Gastrocnemius medialis (tissue), 4 donors: ENCODE measurements around the gene MAP2K6. TPM values are rescaled to one million over a fixed set of nuclear protein-coding genes. Genes with fewer than 3 reads are reported as not detected.

Experiments used
- ATAC-seq, 2 donors: fragments of 150-250 bp; one replicate each; pipeline ENCODE4 v1.9.1; 2016
- DNase-seq, 2 donors: peaks; one replicate each; pipeline ENCODE4 v3.0.0-alpha.2; 2019
- H3K27ac ChIP-seq, 4 donors: fragments of 200-600 bp; sonication (generic); 1 replicate in 1 of 4; 2 replicates in 3 of 4; pipeline ENCODE4 v1.5.1; 2016 to 2018; ENCODE audit warnings: mild to moderate bottlenecking in 2 of 4, moderate library complexity in 1 of 4
- H3K27me3 ChIP-seq, 3 donors: fragments of 200-600 bp; sonication (generic) in 2 of 3; 1 replicate in 1 of 3; 2 replicates in 2 of 3; pipeline versions ENCODE4 v1.5.1 to v1.6.0; 2016 to 2019; ENCODE audit warnings: mild to moderate bottlenecking in 1 of 3, moderate library complexity in 1 of 3
- H3K36me3 ChIP-seq, 2 donors: fragments of 200-600 bp; sonication (generic) in 1 of 2; one replicate each; pipeline ENCODE4 v1.5.1; 2017 to 2018
- H3K4me1 ChIP-seq, 2 donors: fragments of 200-600 bp; sonication (generic) in 1 of 2; one replicate each; pipeline ENCODE4 v1.5.1; 2016 to 2017; ENCODE audit warnings: mild to moderate bottlenecking in 2 of 2
- H3K4me3 ChIP-seq, 4 donors: fragments of 200-600 bp; sonication (generic) in 3 of 4; 1 replicate in 1 of 4; 2 replicates in 3 of 4; pipeline ENCODE4 v1.5.1; 2016 to 2019; ENCODE audit warnings: mild to moderate bottlenecking in 2 of 4
- H3K9me3 ChIP-seq, 3 donors: fragments of 200-600 bp; sonication (generic) in 2 of 3; 1 replicate in 1 of 3; 2 replicates in 2 of 3; pipeline ENCODE4 v1.5.1; 2016 to 2019
- POLR2A ChIP-seq, 2 donors: fragments of 450-650 bp; IDR thresholded peaks; one replicate each; pipeline ENCODE4 v1.6.1; 2017; ENCODE audit warnings: antibody characterized with exemption in 2 of 2, mild to moderate bottlenecking in 2 of 2, moderate library complexity in 2 of 2
- in situ Hi-C, 4 donors: fragments of 200-750 bp; cut with MboI; loops; one replicate each; pipeline versions ENCODE4 v1.15.0 to v1.8.0; 2017; ENCODE audit warnings: low sequenced_read_pairs in 4 of 4
- intact Hi-C: fragments of 100-400 bp; cut with DNase I; formaldehyde crosslinking; loops from one replicate; pipeline ENCODE4 v1.15.1; 2023; ENCODE audit warnings: low total_unique reads
- total RNA-seq, 4 donors: library from RNA; depleted of rRNA; stranded (reverse); fragments of >200 nt; gene quantifications; one replicate each; pipeline versions ENCODE4 v1.1.0 to v1.2.3, GENCODE V29; 2016
- TF ChIP-seq, protein P1 (sequence below), 5 experiments: fragments of 450-650 bp in 3 of 5; fragments of 200-600 bp in 2 of 5; sonication (generic) in 2 of 5; IDR thresholded peaks in 4 of 5; conservative IDR thresholded peaks in 1 of 5; 1 replicate in 4 of 5; 2 replicates in 1 of 5; pipeline ENCODE4 v1.5.1; 2016 to 2019; ENCODE audit warnings: antibody characterized with exemption in 5 of 5, mild to moderate bottlenecking in 3 of 5, moderate library complexity in 3 of 5

The MAP2K6 gene
- total RNA-seq, 4 donors from 2014 or later, result 35.1 to 351 (median 223) TPM

DNA sequence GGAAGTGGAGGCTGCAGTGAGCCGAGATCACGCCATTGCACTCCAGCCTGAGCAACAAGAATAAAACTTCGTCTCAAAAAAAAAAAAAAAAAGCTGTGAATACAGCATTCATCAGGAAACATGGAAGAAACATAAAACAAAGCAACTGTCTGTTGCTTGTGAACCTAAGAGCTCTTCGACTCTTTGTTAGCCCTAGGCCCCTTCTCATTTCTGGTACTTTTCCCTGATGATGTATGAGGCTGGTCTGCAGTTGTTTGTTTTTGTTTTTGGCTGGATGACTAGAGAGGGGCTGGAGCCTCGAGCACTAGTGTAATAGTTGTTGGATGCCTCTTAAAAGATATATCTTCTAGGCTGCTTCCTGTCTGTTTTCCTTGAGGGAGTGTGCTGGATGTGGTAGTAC is 113.5 kb downstream of the MAP2K6 start:
- intact Hi-C loops (loop anchor here (5.0 kb wide), 2 partner anchors 39 to 1024 kb away; no protein-coding TSS in a partner anchor), in situ Hi-C loops (loop anchor here in 2 of 4 donors (10.0 kb wide), 1 partner anchor 193 kb away; no protein-coding TSS in a partner anchor)
- Histone ChIP-seq H3K4me3 (no peak overlapping the region), H3K4me1 (peaks cover 31 to 34% of the 10 kb centered on the region in 2 donors), H3K36me3 (peaks cover 0 to 64% of the 10 kb centered on the region in 2 donors), H3K27me3 (no peaks in the 10 kb centered on the region), H3K9me3 (no peaks in the 10 kb centered on the region), H3K27ac (no peak overlapping the region)
- ATAC-seq (no peak), DNase-seq (no peak)
- TF ChIP-seq, protein P1, sequence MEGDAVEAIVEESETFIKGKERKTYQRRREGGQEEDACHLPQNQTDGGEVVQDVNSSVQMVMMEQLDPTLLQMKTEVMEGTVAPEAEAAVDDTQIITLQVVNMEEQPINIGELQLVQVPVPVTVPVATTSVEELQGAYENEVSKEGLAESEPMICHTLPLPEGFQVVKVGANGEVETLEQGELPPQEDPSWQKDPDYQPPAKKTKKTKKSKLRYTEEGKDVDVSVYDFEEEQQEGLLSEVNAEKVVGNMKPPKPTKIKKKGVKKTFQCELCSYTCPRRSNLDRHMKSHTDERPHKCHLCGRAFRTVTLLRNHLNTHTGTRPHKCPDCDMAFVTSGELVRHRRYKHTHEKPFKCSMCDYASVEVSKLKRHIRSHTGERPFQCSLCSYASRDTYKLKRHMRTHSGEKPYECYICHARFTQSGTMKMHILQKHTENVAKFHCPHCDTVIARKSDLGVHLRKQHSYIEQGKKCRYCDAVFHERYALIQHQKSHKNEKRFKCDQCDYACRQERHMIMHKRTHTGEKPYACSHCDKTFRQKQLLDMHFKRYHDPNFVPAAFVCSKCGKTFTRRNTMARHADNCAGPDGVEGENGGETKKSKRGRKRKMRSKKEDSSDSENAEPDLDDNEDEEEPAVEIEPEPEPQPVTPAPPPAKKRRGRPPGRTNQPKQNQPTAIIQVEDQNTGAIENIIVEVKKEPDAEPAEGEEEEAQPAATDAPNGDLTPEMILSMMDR (IDR thresholded peaks at IDR 0.05 in 4 of 5, conservative IDR thresholded peaks at IDR 0.05 in 1 of 5), result no peak
- TF ChIP-seq POLR2A (IDR thresholded peaks at IDR 0.05), result no peak

DNA sequence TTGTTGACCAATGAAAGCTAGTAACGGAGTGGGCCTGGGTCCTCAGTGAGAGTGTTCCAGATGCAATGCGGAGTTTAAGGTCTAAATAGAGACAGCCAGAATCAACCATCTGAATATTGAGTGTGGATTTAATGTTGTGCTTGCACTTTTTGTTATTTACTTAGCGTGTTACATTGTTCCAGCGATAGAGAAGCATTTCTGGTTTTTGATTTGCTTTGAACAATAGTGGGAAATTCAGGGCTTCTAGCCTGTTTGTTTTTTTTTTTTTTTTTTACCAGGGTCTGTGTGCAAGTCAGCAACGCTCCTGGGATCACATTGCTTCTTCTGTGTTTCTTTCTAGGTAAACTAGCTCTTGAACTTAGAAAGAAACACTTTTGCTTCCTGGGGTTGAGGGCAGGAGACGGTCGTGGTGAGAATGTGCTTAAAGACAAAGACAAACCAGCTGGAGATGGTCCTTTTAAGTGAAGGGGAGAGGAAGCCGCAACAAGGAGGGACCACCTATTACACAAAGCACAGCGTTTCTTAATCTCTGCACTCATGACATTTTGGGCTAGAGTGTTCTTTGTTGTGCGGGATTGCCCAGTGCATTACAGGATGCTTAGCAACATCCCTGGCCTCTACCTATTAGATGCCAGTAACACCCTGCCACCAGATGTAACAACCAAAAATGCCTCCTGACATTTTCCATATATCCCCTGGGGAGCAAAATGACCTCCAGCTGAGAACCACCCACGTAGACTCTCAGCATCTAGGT is 119.2 kb downstream of the MAP2K6 start:
- H3K9me3 ChIP-seq, result no peaks in the 10 kb centered on the region
- in situ Hi-C loops, result no loop called here
- H3K27ac ChIP-seq, result no peak overlapping the region
- no peaks in the 10 kb centered on the region for H3K27me3 ChIP-seq
- H3K4me3 ChIP-seq, result no peak overlapping the region
- TF ChIP-seq, protein P1 (IDR thresholded peaks at IDR 0.05 in 4 of 5, conservative IDR thresholded peaks at IDR 0.05 in 1 of 5), result no peak
- no peak for TF ChIP-seq POLR2A (IDR thresholded peaks at IDR 0.05)
- no peak for ATAC-seq
- no peaks in the 10 kb centered on the region for H3K4me1 ChIP-seq
- peaks cover 0 to 83% of the 10 kb centered on the region in 2 donors for H3K36me3 ChIP-seq
- DNase-seq, result no peak
- intact Hi-C loops, result no loop called here

DNA sequence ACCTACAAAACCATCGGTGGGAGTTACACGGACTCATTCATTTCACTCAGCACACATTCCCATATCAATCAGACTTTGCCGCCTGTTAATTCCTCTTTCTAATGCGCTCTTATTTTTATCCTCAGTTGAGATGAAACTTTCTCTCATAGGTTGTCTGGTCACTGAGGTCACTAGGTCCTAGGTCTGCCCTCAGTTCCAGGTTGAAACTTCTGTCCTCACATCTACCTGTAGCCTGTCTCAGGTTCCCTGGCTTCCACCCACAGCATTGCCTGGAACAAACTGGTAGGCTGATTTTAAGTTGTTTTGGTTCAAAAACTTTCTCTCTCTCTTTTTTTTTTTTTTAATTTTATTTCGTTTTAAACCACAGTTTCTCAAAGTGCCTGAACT is 119.7 kb downstream of the MAP2K6 start:
- H3K36me3 ChIP-seq, result peaks cover 0 to 88% of the 10 kb centered on the region in 2 donors
- no peak overlapping the region for H3K27ac ChIP-seq
- intact Hi-C loops, result no loop called here
- in situ Hi-C loops, result no loop called here
- no peaks in the 10 kb centered on the region for H3K9me3 ChIP-seq
- DNase-seq, result no peak
- TF ChIP-seq, protein P1 (IDR thresholded peaks at IDR 0.05 in 4 of 5, conservative IDR thresholded peaks at IDR 0.05 in 1 of 5), result no peak
- no peak for TF ChIP-seq POLR2A (IDR thresholded peaks at IDR 0.05)
- H3K4me3 ChIP-seq, result no peak overlapping the region
- H3K27me3 ChIP-seq, result no peaks in the 10 kb centered on the region
- no peaks in the 10 kb centered on the region for H3K4me1 ChIP-seq
- no peak for ATAC-seq

DNA sequence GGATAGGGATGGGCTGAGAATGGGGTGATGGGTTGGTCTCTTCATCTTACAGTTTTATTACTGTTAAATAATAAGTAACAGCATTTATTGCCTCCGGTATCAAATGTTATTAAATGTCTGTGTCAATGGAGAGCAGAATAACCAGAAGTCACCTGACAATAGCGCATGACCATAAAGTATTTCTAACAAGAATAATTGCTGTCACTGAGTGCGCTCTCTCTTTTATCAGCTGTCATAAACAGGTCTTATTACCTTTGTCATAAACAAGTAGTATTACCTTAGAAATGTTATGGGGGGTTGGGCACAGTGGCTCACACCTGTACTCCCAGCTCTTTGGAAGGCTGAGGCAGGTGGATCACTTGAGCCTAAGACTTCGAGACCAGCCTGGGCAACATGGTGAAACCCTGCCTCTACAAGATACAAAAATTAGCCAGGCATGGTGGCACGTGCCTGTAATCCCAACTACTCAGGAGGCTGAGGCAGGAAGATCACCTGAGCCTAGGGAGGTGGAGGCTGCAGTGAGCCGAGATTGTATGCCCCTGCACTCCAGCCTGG is 120.6 kb downstream of the MAP2K6 start:
- intact Hi-C loops (no loop called here), in situ Hi-C loops (no loop called here)
- no peak for ATAC-seq

More for the DNA sequence above, 120.6 kb downstream of the MAP2K6 start:
- H3K27ac ChIP-seq, result no peak overlapping the region
- DNase-seq, result no peak
- H3K4me3 ChIP-seq, result no peak overlapping the region
- TF ChIP-seq, protein P1 (IDR thresholded peaks at IDR 0.05 in 4 of 5, conservative IDR thresholded peaks at IDR 0.05 in 1 of 5), result no peak
- no peak for TF ChIP-seq POLR2A (IDR thresholded peaks at IDR 0.05)
- H3K9me3 ChIP-seq, result no peaks in the 10 kb centered on the region
- H3K27me3 ChIP-seq, result no peaks in the 10 kb centered on the region
- no peaks in the 10 kb centered on the region for H3K4me1 ChIP-seq
- peaks cover 0 to 92% of the 10 kb centered on the region in 2 donors for H3K36me3 ChIP-seq
